NOMO-1 treated with DMSO at 0.1 percent for 48 hours (cell line): ENCODE data around the gene HEXIM2.

Experiments used
- DNase-seq: peaks from one replicate; lab custom pipeline; 2025; ENCODE audit not compliant: unreplicated experiment; lab: John Stamatoyannopoulos, UW

The HEXIM2 gene

DNA sequence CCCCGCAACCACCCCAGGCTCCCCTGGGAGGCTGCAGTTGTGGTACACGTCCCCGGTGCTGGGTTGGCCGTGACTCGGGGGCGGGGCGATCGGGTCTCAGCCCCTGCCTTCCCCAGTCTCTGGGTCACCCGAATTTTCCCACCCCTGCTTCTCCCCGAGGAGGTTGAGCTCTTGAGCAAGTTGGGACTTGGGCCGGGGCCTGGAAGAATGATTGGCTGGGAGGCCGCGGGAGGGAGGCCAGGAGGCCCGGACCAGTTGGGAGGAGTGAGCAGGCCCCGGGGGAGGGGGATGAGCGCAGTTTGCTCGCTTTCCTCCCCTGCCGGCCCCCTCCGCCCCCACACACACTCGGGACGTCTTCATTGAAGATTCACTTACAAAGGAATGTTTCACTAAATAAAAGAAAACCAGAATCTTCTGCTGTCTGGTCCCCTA lies 17.9 kb upstream of the HEXIM2 start:
- DNase-seq, result no peak

- DNase-seq, result no peak
These were observed 17.3 kb upstream of the HEXIM2 start for GRCh38 chr17:45144199-45145034.

DNA sequence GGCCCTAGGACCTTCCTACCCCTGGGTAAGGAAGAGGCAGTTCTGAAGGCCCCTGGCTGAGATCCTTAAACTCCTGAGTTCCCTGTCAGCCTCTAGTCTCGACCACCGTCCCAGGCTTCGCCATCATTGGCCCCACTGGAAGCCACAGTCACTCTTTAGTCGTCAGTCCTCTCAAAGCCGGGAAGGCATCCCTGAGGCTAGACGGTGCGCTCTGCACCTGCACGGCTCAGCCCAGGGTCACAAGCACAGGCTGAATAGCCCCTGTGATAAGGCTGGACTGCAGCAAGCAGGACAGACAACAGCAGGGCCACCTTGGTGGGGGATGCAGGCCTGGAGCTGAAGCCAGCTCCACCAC lies 16.7 kb upstream of the HEXIM2 start:
- DNase-seq, result no peak

GRCh38 chr17:45146166-45146565 lies 15.5 kb upstream of the HEXIM2 start:
- DNase-seq, result no peak

GRCh38 chr17:45146592-45146889 lies 15.1 kb upstream of the HEXIM2 start:
- DNase-seq, result no peak

DNA sequence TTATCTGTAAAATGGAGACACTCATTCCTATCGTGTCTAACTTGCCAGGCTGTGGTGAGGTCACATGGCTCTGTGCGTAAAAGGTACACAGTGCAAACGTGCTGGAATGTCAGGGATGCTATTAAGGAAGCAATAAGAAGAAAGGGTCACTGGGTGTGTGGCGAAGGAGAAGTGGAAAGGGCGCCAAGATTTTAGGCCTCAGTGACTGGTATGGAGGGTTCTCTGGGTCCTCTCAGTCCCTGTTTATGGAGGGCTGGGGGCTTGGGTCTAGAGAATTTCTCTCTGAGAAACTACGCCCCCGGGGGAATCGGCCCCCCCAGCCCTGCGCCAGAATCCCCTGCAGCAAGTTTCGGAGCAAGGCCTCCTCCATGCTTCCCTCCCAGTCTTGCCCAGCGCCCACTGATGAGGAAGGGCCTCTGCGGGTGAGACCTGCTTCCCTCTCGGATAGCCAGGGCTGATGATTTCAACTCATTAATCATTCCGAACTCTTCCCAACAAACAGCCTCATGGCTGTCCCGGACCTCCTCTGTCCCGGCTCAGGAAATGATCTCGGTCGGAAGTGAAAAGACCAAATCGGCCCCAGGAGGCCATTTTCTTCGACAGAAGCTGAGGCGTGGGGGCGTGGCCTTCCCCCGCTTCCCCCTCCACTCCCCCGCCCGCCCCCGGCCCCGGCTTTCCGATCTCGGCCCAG lies 14.6 kb upstream of the HEXIM2 start:
- peak; percentile 79 for DNase-seq

GRCh38 chr17:45147581-45148182 lies 14.0 kb upstream of the HEXIM2 start:
- DNase-seq, result peak; percentile 92

GRCh38 chr17:45148183-45149036 lies 13.3 kb upstream of the HEXIM2 start, which contains the start of gene HEXIM1:
Gene HEXIM1 (plus strand): TSS chr17:45148475. CDS start chr17:45149191, 716 bp downstream.
- peak; percentile 99 for DNase-seq

DNA sequence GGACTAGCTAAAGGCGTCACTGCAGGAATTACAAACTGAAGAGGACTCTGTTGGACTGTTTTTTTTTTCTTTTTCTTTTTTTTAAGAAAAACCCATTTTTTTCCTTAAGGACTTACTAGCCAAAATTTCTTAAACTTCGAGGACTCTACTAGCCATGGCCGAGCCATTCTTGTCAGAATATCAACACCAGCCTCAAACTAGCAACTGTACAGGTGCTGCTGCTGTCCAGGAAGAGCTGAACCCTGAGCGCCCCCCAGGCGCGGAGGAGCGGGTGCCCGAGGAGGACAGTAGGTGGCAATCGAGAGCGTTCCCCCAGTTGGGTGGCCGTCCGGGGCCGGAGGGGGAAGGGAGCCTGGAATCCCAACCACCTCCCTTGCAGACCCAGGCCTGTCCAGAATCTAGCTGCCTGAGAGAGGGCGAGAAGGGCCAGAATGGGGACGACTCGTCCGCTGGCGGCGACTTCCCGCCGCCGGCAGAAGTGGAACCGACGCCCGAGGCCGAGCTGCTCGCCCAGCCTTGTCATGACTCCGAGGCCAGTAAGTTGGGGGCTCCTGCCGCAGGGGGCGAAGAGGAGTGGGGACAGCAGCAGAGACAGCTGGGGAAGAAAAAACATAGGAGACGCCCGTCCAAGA lies 12.5 kb upstream of the HEXIM2 start:
- peak; percentile 81 for DNase-seq

- DNase-seq, result peak; percentile 47
These were observed 11.7 kb upstream of the HEXIM2 start for GRCh38 chr17:45149669-45150664.

DNA sequence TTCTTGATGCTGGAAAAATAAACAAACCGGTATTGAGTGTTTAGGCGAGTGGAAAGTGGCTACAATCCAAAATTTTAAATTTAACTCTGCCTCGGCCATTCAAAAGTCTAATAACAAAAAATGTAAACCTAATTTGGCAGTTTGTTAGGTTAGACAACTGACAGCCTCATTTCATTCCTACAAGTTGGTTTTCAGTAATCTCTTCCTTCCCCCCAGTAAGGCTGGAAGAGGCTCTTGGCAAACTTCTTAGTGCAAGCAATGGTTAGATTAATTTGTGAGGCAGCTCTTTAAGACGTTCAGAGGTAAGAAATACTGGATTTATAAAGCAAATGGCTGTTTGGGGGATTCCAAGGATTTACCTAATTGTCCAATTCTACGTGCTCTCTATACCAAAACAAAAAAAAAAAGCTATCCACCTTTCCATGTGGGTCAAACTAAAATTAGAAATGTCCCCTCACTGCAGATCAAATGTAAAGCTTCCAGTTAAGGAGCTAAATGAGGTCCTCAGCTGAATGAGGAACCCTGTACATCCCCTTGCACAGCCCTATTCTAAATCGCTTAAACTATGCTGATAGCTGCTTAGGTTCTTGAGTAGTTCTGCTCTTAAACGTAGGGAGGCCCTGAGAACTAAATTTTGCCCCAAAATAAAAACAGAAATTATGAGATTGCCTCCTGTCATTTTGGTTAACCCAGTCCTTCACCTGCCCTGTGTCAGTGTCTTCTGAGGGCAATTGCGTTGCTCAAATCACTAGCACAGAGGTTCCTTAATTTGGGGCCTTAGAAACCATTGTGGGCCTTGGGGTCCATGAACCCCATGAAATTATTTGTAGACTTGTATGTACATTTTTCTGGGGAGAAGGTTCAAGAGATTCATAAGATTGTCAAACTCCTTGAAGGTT lies 10.5 kb upstream of the HEXIM2 start:
- no peak for DNase-seq

DNA sequence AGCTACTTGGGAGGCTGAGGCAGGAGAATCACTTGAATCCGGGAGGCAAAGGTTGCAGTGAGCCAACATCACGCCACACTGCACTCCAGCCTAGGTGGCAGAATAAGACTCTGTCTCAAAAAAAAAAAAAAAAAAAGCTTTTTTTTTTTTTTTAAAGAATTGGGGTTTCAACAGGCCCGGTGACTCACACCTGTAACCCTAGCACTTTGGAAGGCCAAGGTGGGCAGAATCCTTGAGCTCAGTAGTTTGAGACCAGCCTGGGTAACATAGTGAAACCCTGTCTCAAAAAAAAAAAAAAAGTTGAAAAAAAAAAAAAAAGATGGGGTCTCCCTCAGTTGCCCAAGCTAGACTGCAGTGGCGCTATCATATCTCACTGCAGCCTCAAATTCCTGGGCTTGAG lies 6.6 kb upstream of the HEXIM2 start:
- DNase-seq, result no peak

DNA sequence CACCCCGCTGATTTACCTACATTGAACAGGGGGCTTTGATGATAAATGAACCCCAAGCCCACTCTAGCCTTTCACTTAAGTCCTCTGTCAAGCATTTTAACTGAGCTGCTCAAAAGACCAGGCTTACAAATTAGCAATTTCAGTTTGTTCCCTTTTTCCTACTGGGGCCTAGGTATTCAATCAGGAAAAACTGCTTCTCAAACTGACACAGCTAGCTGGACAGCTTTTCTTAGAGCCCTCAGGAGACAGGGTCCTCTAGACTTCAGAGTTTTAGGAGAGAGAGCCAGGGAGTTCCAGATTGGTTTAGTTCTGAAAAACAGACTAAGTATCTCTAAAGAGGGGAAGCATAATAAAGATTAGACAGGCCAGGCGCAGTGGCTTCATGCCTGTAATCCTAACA lies 6.2 kb upstream of the HEXIM2 start:
- DNase-seq, result no peak

GRCh38 chr17:45156242-45156641 lies 5.4 kb upstream of the HEXIM2 start:
- DNase-seq, result no peak

DNA sequence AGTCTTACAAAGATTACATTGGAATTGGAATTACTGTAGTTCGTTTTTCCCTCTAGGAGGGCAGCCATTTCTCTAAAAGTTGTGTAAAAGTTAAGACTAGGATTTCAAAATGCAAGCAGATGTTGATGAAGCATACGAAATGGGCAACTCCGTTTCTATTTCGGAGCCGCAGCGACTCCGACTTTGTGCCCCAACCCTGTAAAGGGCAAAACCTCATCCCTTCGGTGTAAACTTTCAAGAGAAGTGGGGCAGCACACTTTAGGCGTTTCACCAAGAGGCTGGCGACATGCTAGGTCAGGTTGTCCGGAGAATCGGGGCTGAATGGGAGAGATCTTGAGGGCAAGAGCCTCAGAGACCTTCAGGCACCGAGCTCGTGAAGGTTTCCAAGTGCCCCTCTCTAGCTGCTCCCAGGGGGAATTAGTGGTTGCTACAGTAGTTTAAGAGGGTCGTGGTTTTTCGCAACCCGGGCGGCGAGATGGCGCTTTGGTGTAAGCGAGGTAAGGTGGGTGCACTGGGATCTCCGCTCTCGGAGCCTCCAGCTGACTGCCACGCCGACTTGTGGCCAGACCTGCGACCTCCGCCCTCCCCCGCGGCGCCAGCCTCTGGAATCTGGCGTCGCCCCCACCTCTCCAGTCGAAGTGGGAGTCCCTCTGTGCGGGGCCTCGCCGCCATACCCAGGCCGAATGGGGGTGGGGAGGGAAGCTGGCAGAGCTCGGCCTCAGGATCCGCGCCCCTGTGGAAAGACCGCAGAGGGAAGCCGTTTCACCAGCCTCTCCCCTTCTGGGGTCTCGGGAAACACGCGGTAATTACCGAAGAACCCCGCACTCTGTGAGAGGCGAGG lies 1.0 kb upstream of the HEXIM2 start:
- DNase-seq, result peak; percentile 30

DNA sequence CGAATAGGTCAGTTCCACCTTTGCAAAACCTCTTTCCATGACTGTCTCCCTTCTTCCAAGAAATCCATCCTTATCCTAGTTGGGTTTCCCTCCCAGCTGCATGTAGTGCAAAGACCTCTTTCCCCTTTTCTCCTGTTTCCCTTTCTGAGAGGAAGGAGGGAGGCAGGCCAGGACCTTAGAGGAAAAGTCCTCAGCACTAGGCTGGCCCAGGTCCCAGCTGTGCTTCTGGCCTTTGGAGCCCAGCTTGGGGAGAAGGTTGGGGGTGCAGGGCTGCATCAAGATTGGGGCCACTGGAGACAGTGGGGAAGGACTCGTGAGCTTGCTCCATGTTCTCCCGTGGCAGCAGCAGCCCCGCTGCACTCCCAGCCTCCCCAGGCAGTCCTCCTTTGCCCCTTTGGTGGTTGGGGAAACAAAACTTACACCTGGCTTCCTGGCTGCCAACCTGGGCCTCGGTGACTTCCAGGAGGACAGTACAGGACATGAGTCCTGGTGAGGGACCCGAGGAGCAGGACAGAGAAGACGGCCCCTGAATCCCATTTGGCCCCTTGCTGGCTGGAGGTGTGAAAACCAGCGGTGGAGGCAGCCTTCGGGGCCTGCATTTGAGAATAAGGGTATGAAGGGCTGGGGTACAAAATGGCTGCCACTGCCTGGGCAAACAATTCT lies 481 bp downstream of the HEXIM2 start:
- no peak for DNase-seq

- no peak for DNase-seq
These were observed 3.1 kb downstream of the HEXIM2 start for GRCh38 chr17:45164734-45165269.
